HepG2 (cell line): ENCODE measurements around the gene DPH2. TPM values are rescaled to one million over a fixed set of nuclear protein-coding genes. Genes with fewer than 3 reads are reported as not detected.

ENCODE experiments used
- ATAC-seq: fragments of 200-7000 bp; cut with Tn5 transposase; 3 replicates; pipeline ENCODE4 v1.9.1; 2020; ENCODE audit warnings: mild to moderate bottlenecking, moderate library complexity
- BruUV-seq: library from RNA; stranded (reverse); fragments of 400-500 nt; replicated peaks from 2 replicates; lab custom pipeline; 2021; lab: Mats Ljungman, UMichigan
- CTCF ChIA-PET: fragments of 300-600 bp; formaldehyde crosslinking; extraction: SDS; loops from one replicate; lab custom pipeline; 2021; ENCODE audit warnings: low total read pairs, inconsistent platforms, low intra/inter-chr PET ratio; lab: Yijun Ruan, JAX
- POLR2A ChIA-PET: fragments of 350-600 bp; sonication (Branson Sonifier 250); formaldehyde crosslinking; loops from one replicate; lab custom pipeline; 2020; ENCODE audit warnings: antibody characterized with exemption, inconsistent platforms; lab: Yijun Ruan, JAX
- DNase-seq: peaks from one replicate; pipeline ENCODE4 v3.0.0-alpha.2; 2015; ENCODE audit warnings: low spot score
- FAIRE-seq: peaks from 3 replicates; lab custom pipeline; 2011; peaks lifted over from hg19 to GRCh38; lab: Jason Lieb, UNC
- H2AFZ ChIP-seq: one replicate; pipeline ENCODE4 v1.6.1; 2011; ENCODE audit warnings: low read length, inconsistent platforms
- H3K27ac ChIP-seq: fragments of 300-600 bp; 3 replicates; pipeline ENCODE4 v1.8.0; 2011; ENCODE audit warnings: mixed run types, mild to moderate bottlenecking, mixed read lengths, low read length, inconsistent platforms; ENCODE audit not compliant: insufficient read depth; ENCODE audit errors: extremely low read length
- H3K27me3 ChIP-seq, 2 experiments: fragments of 200-600 bp in 1 of 2; 2 replicates in 1 of 2; 3 replicates in 1 of 2; pipeline versions ENCODE4 v1.6.0 to v1.8.0; 2011; ENCODE audit warnings: low read length in 2 of 2, mild to moderate bottlenecking in 2 of 2, moderate library complexity in 2 of 2, inconsistent platforms in 1 of 2; ENCODE audit not compliant: insufficient read depth in 2 of 2, control insufficient read depth in 1 of 2
- H3K36me3 ChIP-seq, 2 experiments: fragments of 200-600 bp in 1 of 2; replicated peaks in 1 of 2; 2 replicates in 1 of 2; 3 replicates in 1 of 2; pipeline versions ENCODE4 v1.5.1 to v1.8.0; 2011; ENCODE audit warnings: low read length in 2 of 2, inconsistent platforms in 1 of 2; ENCODE audit not compliant: insufficient read depth in 2 of 2, control insufficient read depth in 1 of 2
- H3K4me1 ChIP-seq: 2 replicates; pipeline ENCODE4 v1.5.1; 2012; ENCODE audit warnings: low read length, inconsistent platforms; ENCODE audit not compliant: insufficient read depth
- H3K4me2 ChIP-seq: 2 replicates; pipeline ENCODE4 v1.6.0; 2011; ENCODE audit warnings: low read depth, low read length, inconsistent platforms
- H3K4me3 ChIP-seq, 3 experiments: fragments of 200-600 bp in 1 of 3; sonication (generic), shearing (Covaris generic) in 1 of 3; replicated peaks in 1 of 3; 2 replicates each; pipeline ENCODE4 v1.5.1; 2011 to 2016; ENCODE audit warnings: low read length in 3 of 3, inconsistent platforms in 2 of 3, low read depth in 2 of 3, mild to moderate bottlenecking in 2 of 3, control low read depth in 1 of 3, mixed read lengths in 1 of 3; ENCODE audit not compliant: insufficient read depth in 1 of 3
- H3K79me2 ChIP-seq: one replicate; pipeline ENCODE4 v1.6.1; 2011; ENCODE audit warnings: low read length, inconsistent platforms; ENCODE audit not compliant: insufficient read depth
- H3K9ac ChIP-seq: 2 replicates; pipeline ENCODE4 v1.6.0; 2011; ENCODE audit warnings: mild to moderate bottlenecking, low read depth, low read length, inconsistent platforms; ENCODE audit not compliant: insufficient read depth
- H3K9me3 ChIP-seq: 2 replicates; pipeline ENCODE4 v1.5.1; 2012; ENCODE audit warnings: mild to moderate bottlenecking, low read length
- H4K20me1 ChIP-seq: 2 replicates; pipeline ENCODE4 v1.6.0; 2011; ENCODE audit warnings: inconsistent platforms, mild to moderate bottlenecking, low read length, moderate library complexity; ENCODE audit not compliant: insufficient read depth
- CCDC6 ChIP-seq: sonication (generic); formaldehyde crosslinking; IDR thresholded peaks from 2 replicates; pipeline ENCODE4 v1.8.1; 2022; ENCODE audit warnings: mild to moderate bottlenecking, missing genetic modification reagents, moderate library complexity
- DR1 ChIP-seq: sonication (generic); formaldehyde crosslinking; IDR thresholded peaks from 2 replicates; pipeline ENCODE4 v1.8.0; 2021; ENCODE audit warnings: mild to moderate bottlenecking, missing genetic modification reagents, inconsistent platforms
- FOXK1 ChIP-seq: sonication (generic); formaldehyde crosslinking; IDR thresholded peaks from 2 replicates; pipeline ENCODE4 v1.4.0; 2020; ENCODE audit warnings: low read depth, missing genetic modification reagents, borderline replicate concordance
- HOXA5 ChIP-seq: sonication (generic); formaldehyde crosslinking; IDR thresholded peaks from 2 replicates; pipeline ENCODE4 v1.4.0; 2020; ENCODE audit warnings: missing genetic modification reagents
- MEF2D ChIP-seq: sonication (generic); formaldehyde crosslinking; IDR thresholded peaks from 2 replicates; pipeline ENCODE4 v1.5.1; 2020; ENCODE audit warnings: mild to moderate bottlenecking, missing genetic modification reagents
- MYPOP ChIP-seq: sonication (generic); formaldehyde crosslinking; IDR thresholded peaks from 2 replicates; pipeline ENCODE4 v1.8.1; 2023; ENCODE audit warnings: mild to moderate bottlenecking, moderate library complexity, missing genetic modification reagents
- NCOA2 ChIP-seq: sonication (generic); formaldehyde crosslinking; IDR thresholded peaks from 2 replicates; pipeline ENCODE4 v1.8.0; 2022; ENCODE audit warnings: inconsistent platforms
- REXO4 ChIP-seq: sonication (generic); formaldehyde crosslinking; IDR thresholded peaks from 2 replicates; pipeline ENCODE4 v1.8.0; 2022; ENCODE audit warnings: missing genetic modification reagents, mild to moderate bottlenecking, borderline replicate concordance
- RORA ChIP-seq: sonication (generic); formaldehyde crosslinking; IDR thresholded peaks from 2 replicates; pipeline ENCODE4 v1.5.0; 2020; ENCODE audit warnings: mild to moderate bottlenecking, missing genetic modification reagents, moderate library complexity
- SNAI1 ChIP-seq: sonication (generic); formaldehyde crosslinking; IDR thresholded peaks from 2 replicates; pipeline ENCODE4 v1.5.0; 2020; ENCODE audit warnings: mild to moderate bottlenecking, missing genetic modification reagents, borderline replicate concordance
- SRY ChIP-seq: sonication (generic); formaldehyde crosslinking; IDR thresholded peaks from 2 replicates; pipeline ENCODE4 v1.8.0; 2022; ENCODE audit warnings: mild to moderate bottlenecking, missing genetic modification reagents
- ZEB1 ChIP-seq: IDR thresholded peaks from 2 replicates; pipeline ENCODE4 v1.6.1; 2012; ENCODE audit warnings: mild to moderate bottlenecking, low read depth, inconsistent platforms; ENCODE audit not compliant: insufficient replicate concordance
- ZNF562 ChIP-seq: sonication (generic); formaldehyde crosslinking; IDR thresholded peaks from 2 replicates; pipeline ENCODE4 v1.8.0; 2022; ENCODE audit warnings: missing genetic modification reagents, borderline replicate concordance
- ZSCAN30 ChIP-seq: sonication (generic); formaldehyde crosslinking; IDR thresholded peaks from 2 replicates; pipeline ENCODE4 v1.5.0; 2020; ENCODE audit warnings: mild to moderate bottlenecking, missing genetic modification reagents
- WGBS: methylation state at CpG from one replicate; pipeline ENCODE4 v1.1.6; 2017; ENCODE audit warnings: low lambda C conversion rate; 5-methylcytosine and 5-hydroxymethylcytosine counted together
- in situ Hi-C: cut with HindIII; loops from 2 replicates; pipeline ENCODE4 v1.10.0; 2017; ENCODE audit warnings: low pct_unique_long_range_greater_than_20kb; ENCODE audit not compliant: extremely low pct_ligation_motif_present
- intact Hi-C: fragments of 100-400 bp; cut with micrococcal nuclease; formaldehyde crosslinking; loops from one replicate; pipeline ENCODE4 v1.10.0; 2022; ENCODE audit not compliant: unreplicated experiment
- polyA plus RNA-seq, 8 experiments: library from polyadenylated mRNA; depleted of rRNA in 3 of 8; stranded (reverse) in 7 of 8; unstranded in 1 of 8; fragments of >200 nt; fragmentation: Illumina TruSeq in 4 of 8; extraction: Trizol in 4 of 8; gene quantifications; 2 replicates each; pipeline versions ENCODE4 v1.2.1 to v1.2.3, GENCODE V29; 2011 to 2016; ENCODE audit warnings: low read depth in 4 of 8, missing spikeins in 1 of 8, mixed read lengths in 1 of 8; ENCODE audit not compliant: insufficient read depth in 1 of 8
- total RNA-seq, 5 experiments: library from RNA; depleted of rRNA; stranded (reverse); fragments of >200 nt; fragmentation: Illumina TruSeq; extraction: Trizol; gene quantifications; 2 replicates each; pipeline ENCODE4 v1.2.3, GENCODE V29; 2016; ENCODE audit warnings: low read depth in 1 of 5

Gene DPH2
- total and polyA plus RNA-seq, 2 of the 13 experiments (the other 11 are each of a cell fraction or from before 2014, with no cell fraction given), result 32.2 to 38.3 TPM

DNA sequence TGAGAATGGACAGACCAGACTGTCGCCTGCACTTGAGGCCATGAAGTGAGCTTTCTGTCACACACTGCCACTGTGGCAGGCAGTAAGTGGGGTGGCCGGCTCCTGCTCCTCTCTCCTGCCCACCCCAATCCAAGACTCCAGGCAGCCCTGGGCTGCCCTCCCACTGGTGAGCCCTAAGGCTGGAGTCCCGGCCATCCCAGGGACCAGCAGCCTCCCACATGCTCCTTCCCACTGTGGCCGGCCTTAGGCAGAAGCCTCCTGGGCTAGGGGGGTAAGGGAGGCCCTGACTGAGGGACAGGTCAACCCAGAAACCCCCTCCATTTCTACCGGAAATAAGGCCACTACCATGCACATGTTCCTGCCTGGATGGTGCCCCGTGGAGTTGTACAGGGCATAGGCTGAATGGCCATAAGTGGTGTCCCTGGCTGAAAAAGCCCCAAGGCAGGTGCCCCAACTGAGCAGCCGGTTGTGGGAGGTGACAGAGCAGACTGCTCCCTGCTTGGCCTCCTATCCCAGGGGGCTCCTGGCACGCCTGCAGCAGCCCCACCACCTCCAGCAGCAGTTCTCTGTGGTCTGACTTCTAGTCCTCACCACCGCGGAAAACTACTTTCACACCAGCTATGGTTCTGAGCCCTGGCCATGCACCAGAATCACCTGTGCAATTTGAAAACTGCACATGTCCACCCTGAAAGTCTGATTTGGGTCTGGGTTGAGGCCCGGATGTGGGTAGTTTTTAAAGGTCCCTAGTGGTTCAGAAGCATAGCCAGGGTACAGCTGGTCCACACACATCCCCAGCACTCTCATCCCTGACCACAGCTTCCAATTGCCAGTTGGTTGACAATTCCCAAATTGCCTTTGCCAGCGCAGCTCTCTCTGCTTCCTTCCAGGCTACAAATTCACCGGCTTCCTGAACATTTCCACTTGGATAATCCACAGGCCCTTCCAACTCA, 37.8 kb upstream of the DPH2 start:
- CTCF ChIA-PET, result no interaction called here
- Histone ChIP-seq H3K4me2 (no peak overlapping the region), H3K4me3 (no peak overlapping the region), H3K36me3 (no peaks in the 10 kb centered on the region; a peak in 1 of 5 replicates), H2AFZ (no peak overlapping the region), H3K4me1 (peaks cover 34% of the 10 kb centered on the region), H4K20me1 (0 out of 2 replicates have a peak, but pooled peaks cover 2% of the 10 kb centered on the region), H3K27me3 (no peaks in the 10 kb centered on the region), H3K27ac (no peak overlapping the region), H3K9ac (no peak overlapping the region), H3K9me3 (no peaks in the 10 kb centered on the region), H3K79me2 (no peaks in the 10 kb centered on the region)
- 83% methylated on average over 9 of the region's 13 CpGs for WGBS
- no peak for ATAC-seq
- in situ Hi-C loops, result loop anchor here (5.0 kb wide), 2 partner anchors 175 to 405 kb away; no protein-coding TSS in a partner anchor
- POLR2A ChIA-PET, result no interaction called here
- intact Hi-C loops, result loop anchor here (10.0 kb wide), 1 partner anchor 103 kb away; the partner anchor contains the start of gene SLC6A9
- FAIRE-seq, result no peak
- no peak for DNase-seq
- no TSS peak for BruUV-seq
- TF ChIP-seq ZSCAN30 (no peak), FOXK1 (CRISPR knock-in tag) (no peak), DR1 (no peak), SNAI1 (no peak), REXO4 (CRISPR knock-in tag) (no peak), RORA (CRISPR knock-in tag) (no peak), ZEB1 (no peak), NCOA2 (no peak), ZNF562 (CRISPR knock-in tag) (no peak), SRY (CRISPR knock-in tag) (no peak), CCDC6 (CRISPR knock-in tag) (no peak), MEF2D (CRISPR knock-in tag) (no peak), MYPOP (CRISPR knock-in tag) (no peak), HOXA5 (CRISPR knock-in tag) (no peak)
